Left ventricle myocardium superior (tissue), 1 donor: Measurements from ENCODE around the gene ZNF143. TPM values are rescaled to one million over a fixed set of nuclear protein-coding genes. Genes with fewer than 3 reads are reported as not detected.

Experiments used
- ATAC-seq: fragments of 200-7000 bp; cut with Tn5 transposase; one replicate; pipeline ENCODE4 v1.9.1; 2020; ENCODE audit warnings: mild to moderate bottlenecking, moderate library complexity
- DNase-seq: peaks from one replicate; pipeline ENCODE4 v3.0.0-alpha.2; 2020
- intact Hi-C: fragments of 100-400 bp; cut with micrococcal nuclease; formaldehyde crosslinking; loops from one replicate; pipeline ENCODE4 v1.11.0; 2022
- total RNA-seq: library from RNA; stranded (reverse); fragmentation: NEBNext Ultra II Directional; extraction: Animal tissue kit (Norgen Biotek cat#: 25700); gene quantifications from one replicate; pipeline ENCODE4 v1.2.1, GENCODE V29; 2021
- donor health status: DM: no; HTN: yes; CAD: no; lungs with severe emphysema.

The ZNF143 gene
- total RNA-seq, 1 donor from 2014 or later: 22.4 TPM

GRCh38 chr11:9570313-9571025, 109.7 kb downstream of the ZNF143 start:
- intact Hi-C loops: loop anchor here (10.0 kb wide), 1 partner anchor 46 kb away; no protein-coding TSS in a partner anchor
- no peak for ATAC-seq
- no peak for DNase-seq

GRCh38 chr11:9571071-9571762, 110.4 kb downstream of the ZNF143 start:
- no peak for ATAC-seq
- no peak for DNase-seq
- intact Hi-C loops: loop anchor here (10.0 kb wide), 1 partner anchor 46 kb away; no protein-coding TSS in a partner anchor

- ATAC-seq: no peak
- DNase-seq: no peak
- intact Hi-C loops: loop anchor here (10.0 kb wide), 1 partner anchor 47 kb away; no protein-coding TSS in a partner anchor
Measured at GRCh38 chr11:9571763-9572115, 110.9 kb downstream of the ZNF143 start.

GRCh38 chr11:9573052-9573774, 112.4 kb downstream of the ZNF143 start, which contains the start of gene WEE1:
Gene WEE1, plus strand, starts transcription at chr11:9573670. Its CDS starts 264 bp downstream, at chr11:9573934.
- DNase-seq (peak; percentile 99), ATAC-seq (peak; percentile 94)
- intact Hi-C loops: loop anchor here (10.0 kb wide), 1 partner anchor 48 kb away; no protein-coding TSS in a partner anchor

GRCh38 chr11:9573775-9574621, 113.2 kb downstream of the ZNF143 start:
- peak; percentile 49 for DNase-seq
- no peak for ATAC-seq
- intact Hi-C loops: loop anchor here (10.0 kb wide), 1 partner anchor 49 kb away; no protein-coding TSS in a partner anchor

- ATAC-seq (no peak), DNase-seq (peak; percentile 62)
- intact Hi-C loops: loop anchor here (10.0 kb wide), 1 partner anchor 50 kb away; no protein-coding TSS in a partner anchor
Measured at GRCh38 chr11:9574622-9575259, 113.9 kb downstream of the ZNF143 start.

GRCh38 chr11:9575260-9576240, 114.7 kb downstream of the ZNF143 start:
- peak; percentile 55 for ATAC-seq

GRCh38 chr11:9576701-9577381, 116.0 kb downstream of the ZNF143 start:
- DNase-seq (no peak), ATAC-seq (no peak)
- intact Hi-C loops: loop anchor here (10.0 kb wide), 1 partner anchor 52 kb away; no protein-coding TSS in a partner anchor

More at GRCh38 chr11:9575260-9576240, 114.7 kb downstream of the ZNF143 start:
- peak; percentile 41 for DNase-seq
- intact Hi-C loops: loop anchor here (10.0 kb wide), 1 partner anchor 51 kb away; no protein-coding TSS in a partner anchor

- ATAC-seq (no peak), DNase-seq (no peak)
- intact Hi-C loops: loop anchor here (10.0 kb wide), 1 partner anchor 53 kb away; no protein-coding TSS in a partner anchor
Measured at GRCh38 chr11:9577556-9577955, 116.7 kb downstream of the ZNF143 start.

Other genes starting within 250 kb of the ZNF143 start
- 121 TPM for gene DENND5A, start 195.7 kb upstream of the ZNF143 start, total RNA-seq
- 25.5 TPM for gene TMEM41B, start 146.4 kb upstream of the ZNF143 start, total RNA-seq
- 146 TPM for gene IPO7, start 76.4 kb upstream of the ZNF143 start, total RNA-seq
- 38.3 TPM for gene WEE1, start 112.7 kb downstream of the ZNF143 start, total RNA-seq
- gene SWAP70, start 203.1 kb downstream of the ZNF143 start, total RNA-seq: 25.0 TPM